ENCODE measurements around the gene SLC22A3.

- TF ChIP-seq CTCF (IDR thresholded peaks at IDR 0.05) (no peak), POLR2A (IDR thresholded peaks at IDR 0.05) (no peak)
Measured at GRCh38 chr6:160379466-160379865, 31.3 kb downstream of the SLC22A3 start.
